SH-SY5Y (cell line): ENCODE data around the gene NVL.

ENCODE experiments used
- GATA2 ChIP-seq: IDR thresholded peaks from 2 replicates; pipeline ENCODE4 v1.6.1; 2011; ENCODE audit warnings: mild to moderate bottlenecking, low read depth, low read length
- GATA3 ChIP-seq: IDR thresholded peaks from 2 replicates; pipeline ENCODE4 v1.6.1; 2011; ENCODE audit warnings: low read depth, mild to moderate bottlenecking, low read length, moderate library complexity

GRCh38 chr1:224198572-224198971 is 131.4 kb downstream of the NVL start:
- TF ChIP-seq GATA2 (no peak), GATA3 (no peak)
